GM12873 (cell line): ENCODE measurements around the gene CD44.

ENCODE experiments used
- TF ChIP-seq, protein P1 (sequence below): IDR thresholded peaks from 2 replicates; pipeline ENCODE4 v1.5.1; 2012; ENCODE audit warnings: low read depth, mild to moderate bottlenecking, moderate library complexity, low read length, control low read depth; ENCODE audit not compliant: insufficient read depth; ENCODE audit errors: missing control alignments

Gene CD44

GRCh38 chr11:35237860-35238715, 99.1 kb downstream of the CD44 start:
- TF ChIP-seq, protein P1, sequence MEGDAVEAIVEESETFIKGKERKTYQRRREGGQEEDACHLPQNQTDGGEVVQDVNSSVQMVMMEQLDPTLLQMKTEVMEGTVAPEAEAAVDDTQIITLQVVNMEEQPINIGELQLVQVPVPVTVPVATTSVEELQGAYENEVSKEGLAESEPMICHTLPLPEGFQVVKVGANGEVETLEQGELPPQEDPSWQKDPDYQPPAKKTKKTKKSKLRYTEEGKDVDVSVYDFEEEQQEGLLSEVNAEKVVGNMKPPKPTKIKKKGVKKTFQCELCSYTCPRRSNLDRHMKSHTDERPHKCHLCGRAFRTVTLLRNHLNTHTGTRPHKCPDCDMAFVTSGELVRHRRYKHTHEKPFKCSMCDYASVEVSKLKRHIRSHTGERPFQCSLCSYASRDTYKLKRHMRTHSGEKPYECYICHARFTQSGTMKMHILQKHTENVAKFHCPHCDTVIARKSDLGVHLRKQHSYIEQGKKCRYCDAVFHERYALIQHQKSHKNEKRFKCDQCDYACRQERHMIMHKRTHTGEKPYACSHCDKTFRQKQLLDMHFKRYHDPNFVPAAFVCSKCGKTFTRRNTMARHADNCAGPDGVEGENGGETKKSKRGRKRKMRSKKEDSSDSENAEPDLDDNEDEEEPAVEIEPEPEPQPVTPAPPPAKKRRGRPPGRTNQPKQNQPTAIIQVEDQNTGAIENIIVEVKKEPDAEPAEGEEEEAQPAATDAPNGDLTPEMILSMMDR, result peak; percentile 85

DNA sequence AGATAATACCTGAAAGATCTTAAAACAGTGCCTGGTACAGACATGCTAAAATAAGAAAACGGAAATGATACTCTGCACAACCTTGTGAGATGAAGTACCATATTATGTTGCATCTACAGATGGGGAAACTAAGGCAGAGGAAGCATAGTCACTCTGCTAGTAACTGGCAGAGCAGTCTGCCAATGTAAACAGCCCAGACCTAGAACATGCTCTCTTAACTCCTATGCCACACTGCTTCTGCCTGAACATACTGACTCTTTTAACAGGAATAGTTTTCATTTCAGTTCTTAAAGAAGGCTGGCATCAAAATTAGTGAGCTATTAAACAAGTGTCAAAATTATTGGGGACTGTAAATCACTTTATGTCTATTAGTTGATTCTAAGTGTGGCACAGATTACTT, 99.9 kb downstream of the CD44 start:
- TF ChIP-seq, protein P1, result no peak

GRCh38 chr11:35239471-35240075, 100.6 kb downstream of the CD44 start:
- TF ChIP-seq, protein P1, result no peak

DNA sequence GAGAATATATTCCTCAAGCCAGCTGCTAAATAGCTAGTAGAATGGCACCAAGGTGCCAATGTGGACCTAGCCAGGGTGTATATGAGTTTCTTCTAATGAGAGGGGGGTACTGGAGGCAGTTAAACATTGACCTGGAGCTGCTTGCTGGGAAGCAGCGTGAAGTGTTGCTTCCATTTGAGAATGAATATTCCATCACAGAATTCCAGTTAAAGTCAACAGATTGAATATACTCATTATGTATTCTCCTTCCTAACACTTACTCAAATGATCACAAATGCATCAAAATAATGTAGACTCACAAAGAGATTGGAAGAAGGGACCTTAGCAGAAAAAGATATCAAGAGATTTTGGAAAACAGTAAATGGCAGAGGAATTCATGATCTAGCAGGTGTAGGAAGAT, 102.1 kb downstream of the CD44 start:
- TF ChIP-seq, protein P1, result no peak

GRCh38 chr11:35241531-35241930, 102.6 kb downstream of the CD44 start:
- TF ChIP-seq, protein P1, result no peak

DNA sequence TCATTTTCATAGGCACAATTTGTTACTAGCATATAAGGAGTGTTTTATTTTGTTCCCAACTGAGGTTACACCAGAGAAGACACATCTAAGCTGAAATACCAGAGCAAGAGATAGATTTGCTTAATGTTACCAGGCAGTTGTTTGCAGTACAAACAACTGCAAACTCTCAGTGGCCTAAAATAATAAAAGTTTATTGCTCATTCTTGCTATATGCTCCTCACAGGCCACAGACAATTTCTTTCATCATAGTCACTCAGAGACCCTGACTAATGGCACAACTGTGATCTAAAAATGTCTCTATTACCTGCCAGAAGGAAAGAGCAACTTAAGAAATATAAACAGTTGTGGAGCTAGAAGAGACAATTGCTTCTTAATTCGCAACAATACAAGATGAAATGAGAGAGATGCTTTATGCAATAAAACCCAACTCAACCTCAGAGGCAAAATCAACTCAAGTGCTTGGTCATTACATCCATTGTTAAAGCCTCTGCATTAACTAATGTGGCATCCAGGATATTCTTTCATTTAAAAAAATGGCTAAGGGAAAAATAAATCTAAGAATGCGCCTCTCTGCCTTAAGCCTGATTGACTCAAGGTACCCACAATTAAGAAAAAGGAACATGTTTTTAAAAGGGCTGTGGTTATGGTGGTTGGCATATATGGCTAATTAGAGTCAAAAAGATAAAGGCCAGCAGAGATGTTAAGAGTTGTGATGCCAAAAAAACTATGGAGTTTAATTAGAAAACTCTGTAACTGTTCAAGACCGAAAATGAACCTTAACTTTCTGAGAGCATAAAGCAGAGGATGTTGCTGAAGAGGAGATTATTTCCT, 103.7 kb downstream of the CD44 start:
- TF ChIP-seq, protein P1, result no peak

- TF ChIP-seq, protein P1, result no peak
Measured at GRCh38 chr11:35243774-35244173, 104.8 kb downstream of the CD44 start.
